Left lung (tissue), 10 donors: Measurements from ENCODE around the gene EYA4. TPM values are rescaled to one million over a fixed set of nuclear protein-coding genes. Genes with fewer than 3 reads are reported as not detected.

Source experiments
- ATAC-seq: fragments of 200-7000 bp; cut with Tn5 transposase; one replicate; pipeline ENCODE4 v1.9.1; 2020; ENCODE audit warnings: moderate library complexity
- DNase-seq, 4 donors: peaks; one replicate each; pipeline ENCODE4 v3.0.0-alpha.2; 2013 to 2020
- H3K27ac ChIP-seq, 2 donors: fragments of 200-600 bp; sonication (generic) in 1 of 2; one replicate each; pipeline versions ENCODE4 v1.5.0 to v1.8.0; 2020 to 2021
- H3K27me3 ChIP-seq, 2 donors: fragments of 200-600 bp; sonication (generic) in 1 of 2; one replicate each; pipeline versions ENCODE4 v1.5.0 to v1.8.0; 2020 to 2021
- H3K36me3 ChIP-seq, 2 donors: fragments of 200-600 bp; sonication (generic) in 1 of 2; one replicate each; pipeline versions ENCODE4 v1.5.0 to v1.8.0; 2020 to 2021
- H3K4me1 ChIP-seq, 2 donors: fragments of 200-600 bp; one replicate each; pipeline ENCODE4 v1.8.0; 2021
- H3K4me3 ChIP-seq, 2 donors: fragments of 200-600 bp; sonication (generic) in 1 of 2; one replicate each; pipeline versions ENCODE4 v1.5.0 to v1.8.0; 2020 to 2021; ENCODE audit warnings: mild to moderate bottlenecking in 1 of 2
- H3K9me3 ChIP-seq, 2 donors: fragments of 200-600 bp; sonication (generic) in 1 of 2; one replicate each; pipeline versions ENCODE4 v1.5.0 to v1.8.0; 2020 to 2021
- CTCF ChIP-seq, 2 donors: fragments of 200-600 bp; sonication (generic) in 1 of 2; IDR thresholded peaks; one replicate each; pipeline versions ENCODE4 v1.5.0 to v1.8.0; 2021; ENCODE audit warnings: antibody characterized with exemption in 2 of 2
- intact Hi-C, 2 donors: fragments of 100-400 bp; cut with DNase I; formaldehyde crosslinking; loops; one replicate each; pipeline versions ENCODE4 v1.11.2 to v1.14.2; 2022
- polyA plus RNA-seq, 6 donors: library from polyadenylated mRNA; unstranded; fragments of 120-200 nt; gene quantifications; one replicate each; pipeline ENCODE4 v1.2.1, GENCODE V29; 2013; ENCODE audit not compliant: insufficient read length in 6 of 6
- total RNA-seq, 2 donors: library from RNA; stranded (reverse); fragmentation: NEBNext Ultra II Directional; extraction: Animal tissue kit (Norgen Biotek cat#: 25700); gene quantifications; one replicate each; pipeline ENCODE4 v1.2.1, GENCODE V29; 2021
- donor health status: DM: no; HTN: yes; CAD: no.
- donor health status: DM: no; HTN: no; CAD: no.

EYA4 gene
- total and polyA plus RNA-seq, 8 donors = 1.0 to 9.8 (median 8.4) TPM

GRCh38 chr6:133380723-133381122 lies 139.6 kb downstream of the EYA4 start:
- DNase-seq (no peak), ATAC-seq (no peak)
- H3K36me3 ChIP-seq = no peaks in the 10 kb centered on the region
- H3K27me3 ChIP-seq = no peaks in the 10 kb centered on the region
- H3K4me1 ChIP-seq = no peaks in the 10 kb centered on the region
- intact Hi-C loops = no loop called here
- TF ChIP-seq CTCF (IDR thresholded peaks at IDR 0.05) = no peak
- H3K4me3 ChIP-seq = no peak overlapping the region
- no peaks in the 10 kb centered on the region for H3K9me3 ChIP-seq
- H3K27ac ChIP-seq = no peak overlapping the region

GRCh38 chr6:133388731-133389130 lies 147.6 kb downstream of the EYA4 start:
- H3K36me3 ChIP-seq = no peaks in the 10 kb centered on the region
- ATAC-seq = no peak

DNA sequence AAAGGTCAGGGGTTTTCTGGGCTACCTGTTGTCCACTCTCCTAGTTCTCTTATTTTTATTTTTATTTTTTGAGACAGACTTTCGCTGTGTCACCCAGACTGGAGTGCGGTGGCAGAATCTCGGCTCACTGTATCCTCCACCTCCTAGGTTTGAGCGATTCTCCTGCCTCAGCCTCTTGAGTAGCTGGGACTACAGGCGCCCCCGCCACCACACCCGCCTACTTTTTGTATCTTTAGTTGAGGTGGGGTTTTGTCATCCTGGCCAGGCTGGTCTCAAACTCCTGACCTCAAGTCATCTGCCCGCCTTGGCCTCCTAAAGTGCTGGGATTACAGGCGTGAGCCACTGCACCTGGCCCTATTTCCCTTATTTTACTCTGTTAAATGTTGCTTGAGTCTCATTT lies 149.0 kb downstream of the EYA4 start:
- Histone ChIP-seq H3K27ac (no peak overlapping the region), H3K4me1 (no peaks in the 10 kb centered on the region), H3K4me3 (no peak overlapping the region), H3K36me3 (no peaks in the 10 kb centered on the region), H3K9me3 (no peaks in the 10 kb centered on the region), H3K27me3 (no peaks in the 10 kb centered on the region)
- ATAC-seq (no peak), DNase-seq (peak in 1 of 4 donors; percentile 35)
- intact Hi-C loops = no loop called here
- no peak for TF ChIP-seq CTCF (IDR thresholded peaks at IDR 0.05)

More at GRCh38 chr6:133388731-133389130, 147.6 kb downstream of the EYA4 start:
- DNase-seq = peak in 1 of 4 donors; percentile 38
- Histone ChIP-seq H3K4me3 (no peak overlapping the region), H3K27ac (no peak overlapping the region), H3K9me3 (no peaks in the 10 kb centered on the region), H3K4me1 (no peaks in the 10 kb centered on the region), H3K27me3 (no peaks in the 10 kb centered on the region)
- intact Hi-C loops = no loop called here
- no peak for TF ChIP-seq CTCF (IDR thresholded peaks at IDR 0.05)

- H3K9me3 ChIP-seq = no peaks in the 10 kb centered on the region
- ATAC-seq (no peak), DNase-seq (no peak)
- H3K36me3 ChIP-seq = no peaks in the 10 kb centered on the region
- intact Hi-C loops = no loop called here
- no peak for TF ChIP-seq CTCF (IDR thresholded peaks at IDR 0.05)
- no peak overlapping the region for H3K4me3 ChIP-seq
- no peaks in the 10 kb centered on the region for H3K4me1 ChIP-seq
- H3K27me3 ChIP-seq = no peaks in the 10 kb centered on the region
- H3K27ac ChIP-seq = no peak overlapping the region
Observed at GRCh38 chr6:133392015-133392414, 150.9 kb downstream of the EYA4 start.

DNA sequence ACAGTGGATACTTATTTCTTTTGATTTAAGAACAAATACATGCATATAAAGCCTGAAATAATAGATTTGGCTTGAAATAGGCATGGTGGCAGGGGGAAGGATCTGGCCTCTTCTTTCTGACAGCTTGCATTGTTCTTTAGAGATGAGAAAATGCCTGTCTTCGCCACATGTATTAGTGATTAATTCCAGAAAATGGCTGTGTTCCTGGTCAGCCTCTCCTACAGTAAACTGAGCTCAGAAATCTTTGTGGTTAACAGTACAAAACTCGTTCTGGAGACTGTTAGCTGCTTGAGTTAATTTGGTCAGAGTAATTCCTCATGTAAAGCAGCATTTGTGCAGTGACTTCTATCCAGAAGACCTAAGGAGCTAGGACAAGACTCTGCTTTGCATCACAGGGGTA lies 151.5 kb downstream of the EYA4 start:
- DNase-seq (no peak), ATAC-seq (no peak)
- Histone ChIP-seq H3K4me3 (no peak overlapping the region), H3K27me3 (no peaks in the 10 kb centered on the region), H3K36me3 (no peaks in the 10 kb centered on the region), H3K27ac (no peak overlapping the region), H3K9me3 (no peaks in the 10 kb centered on the region), H3K4me1 (no peaks in the 10 kb centered on the region)
- intact Hi-C loops = no loop called here
- no peak for TF ChIP-seq CTCF (IDR thresholded peaks at IDR 0.05)
